ENCODE results near the gene SLC25A33. TPM values are rescaled to one million over a fixed set of nuclear protein-coding genes. Genes with fewer than 3 reads are reported as not detected.
A peak's percentile ranks its signal among the peaks of the same experiment; 100 is the strongest.

The SLC25A33 gene
- total and polyA plus RNA-seq, 12 donors, result 1.9 to 10.3 (median 3.3) TPM

GRCh38 chr1:9588551-9589143, 49.4 kb downstream of the SLC25A33 start, which contains the start of gene TMEM201:
Gene TMEM201, plus strand, starts transcription at chr1:9588911. Its CDS starts 20 bp downstream, at chr1:9588931.
- no peaks in the 10 kb centered on the region for H3K27me3 ChIP-seq
- DNase-seq, result peak; percentile 91 to 97 (median 94)
- no peaks in the 10 kb centered on the region for H3K36me3 ChIP-seq (replicated peaks in 1 of 2)
- H3K4me1 ChIP-seq (replicated peaks in 1 of 2), result peaks cover 15 to 24% of the 10 kb centered on the region in 2 donors
- H3K4me3 ChIP-seq, result peak within 1 kb of the TSS in 2 of 4 donors; percentile 73 to 82
- peak within 1 kb of the TSS in 3 of 5 donors; percentile 60 to 88 (median 64) for H3K27ac ChIP-seq
- intact Hi-C loops (cut with DNase I), result loop anchor here in 1 of 2 donors (10.0 kb wide), 1 partner anchor 54 kb away; the partner anchor contains the start of gene SLC25A33
- H3K9me3 ChIP-seq (replicated peaks in 1 of 3), result no peaks in the 10 kb centered on the region
- TF ChIP-seq POLR2A (IDR thresholded peaks at IDR 0.05), result peak in 1 of 2 donors; percentile 51
- peak in 3 of 6 experiments; percentile 73 to 88 (median 84) for TF ChIP-seq CTCF (IDR thresholded peaks at IDR 0.05)
- 0% methylated on average over 8 to 93 of the region's 94 CpGs; no CpG with 5 or more reads in 1 of the 4 donors for WGBS, 4 donors

GRCh38 chr1:9589144-9589718, 50.0 kb downstream of the SLC25A33 start:
- H3K9me3 ChIP-seq (replicated peaks in 1 of 3), result no peaks in the 10 kb centered on the region
- H3K4me3 ChIP-seq, result peak overlapping the region in 2 of 4 donors; percentile 73 to 82
- intact Hi-C loops (cut with DNase I), result loop anchor here in 1 of 2 donors (10.0 kb wide), 1 partner anchor 54 kb away; the partner anchor contains the start of gene SLC25A33
- peak overlapping the region in 3 of 5 donors; percentile 60 to 88 (median 64) for H3K27ac ChIP-seq
- DNase-seq, result peak in 3 of 7 donors; percentile 42 to 58 (median 56)
- peaks cover 20 to 29% of the 10 kb centered on the region in 2 donors for H3K4me1 ChIP-seq (replicated peaks in 1 of 2)
- TF ChIP-seq POLR2A (IDR thresholded peaks at IDR 0.05) (no peak), CTCF (IDR thresholded peaks at IDR 0.05) (no peak)
- no peaks in the 10 kb centered on the region for H3K36me3 ChIP-seq (replicated peaks in 1 of 2)
- H3K27me3 ChIP-seq, result no peaks in the 10 kb centered on the region
- WGBS, 4 donors, result 0 to 10% (median 1%) methylated on average over 2 to 63 of the region's 63 CpGs

- Histone ChIP-seq H3K27ac (peak overlapping the region in 3 of 5 donors; percentile 60 to 88 (median 64)), H3K36me3 (replicated peaks in 1 of 2) (no peaks in the 10 kb centered on the region), H3K4me3 (peak overlapping the region in 2 of 4 donors; percentile 73 to 82), H3K9me3 (replicated peaks in 1 of 3) (no peaks in the 10 kb centered on the region), H3K4me1 (replicated peaks in 1 of 2) (peaks cover 20 to 29% of the 10 kb centered on the region in 2 donors), H3K27me3 (no peaks in the 10 kb centered on the region)
- TF ChIP-seq POLR2A (IDR thresholded peaks at IDR 0.05) (no peak), CTCF (IDR thresholded peaks at IDR 0.05) (no peak)
- intact Hi-C loops (cut with DNase I), result loop anchor here in 1 of 2 donors (10.0 kb wide), 1 partner anchor 55 kb away; the partner anchor contains the start of gene SLC25A33
- WGBS, 4 donors, result 24 to 32% (median 27%) methylated on average over 6 of the region's 6 CpGs
- DNase-seq, result no peak
Observed at GRCh38 chr1:9589719-9590157, 50.5 kb downstream of the SLC25A33 start.

- Histone ChIP-seq H3K36me3 (replicated peaks in 1 of 2) (no peaks in the 10 kb centered on the region), H3K4me1 (replicated peaks in 1 of 2) (peaks cover 20 to 29% of the 10 kb centered on the region in 2 donors), H3K4me3 (no peak overlapping the region), H3K27ac (peak overlapping the region in 1 of 5 donors; percentile 54), H3K27me3 (no peaks in the 10 kb centered on the region), H3K9me3 (replicated peaks in 1 of 3) (no peaks in the 10 kb centered on the region)
- DNase-seq, result no peak
- no peak for TF ChIP-seq CTCF (IDR thresholded peaks at IDR 0.05)
- no peak for TF ChIP-seq POLR2A (IDR thresholded peaks at IDR 0.05)
- intact Hi-C loops (cut with DNase I), result no loop called here
- 68 to 78% (median 71%) methylated on average over 6 to 7 of the region's 7 CpGs for WGBS, 4 donors
Observed at GRCh38 chr1:9590201-9590600, 50.9 kb downstream of the SLC25A33 start.

All from adrenal gland (tissue), 12 donors.